ENCODE results near the gene TMEM151B.
"Not testable (repeated sequence)": the region's sequence is repeated elsewhere in the genome, so short reads cannot be mapped to it uniquely, and the experiment has no call there.

TMEM151B gene

GRCh38 chr6:44349904-44350649 lies 79.8 kb downstream of the TMEM151B start:
- H3K27me3 ChIP-seq (ENCODE audit: insufficient read depth, low read depth, severe bottlenecking), result no peaks in the 10 kb centered on the region
- no peak for DNase-seq
- no peak overlapping the region for H3K27ac ChIP-seq
- no peak for TF ChIP-seq CTCF (IDR thresholded peaks at IDR 0.05; ENCODE audit: low read depth, low read length)
- H3K9me3 ChIP-seq (ENCODE audit: severe bottlenecking), result no peaks in the 10 kb centered on the region
- no peaks in the 10 kb centered on the region for H3K36me3 ChIP-seq
- H3K4me3 ChIP-seq (ENCODE audit: low read depth, low read length), result no peak overlapping the region

- H3K4me3 ChIP-seq (ENCODE audit: low read depth, low read length); H3K36me3 ChIP-seq; H3K27ac ChIP-seq; DNase-seq; H3K9me3 ChIP-seq (ENCODE audit: severe bottlenecking); H3K27me3 ChIP-seq (ENCODE audit: insufficient read depth, low read depth, severe bottlenecking): not testable (repeated sequence)
Measured at GRCh38 chr6:44350650-44350994, 80.4 kb downstream of the TMEM151B start.

GRCh38 chr6:44352259-44352658 lies 82.0 kb downstream of the TMEM151B start:
- TF ChIP-seq CTCF (IDR thresholded peaks at IDR 0.05; ENCODE audit: low read depth, low read length), result no peak
- no peaks in the 10 kb centered on the region for H3K27me3 ChIP-seq (ENCODE audit: insufficient read depth, low read depth, severe bottlenecking)
- H3K36me3 ChIP-seq, result no peaks in the 10 kb centered on the region
- no peak overlapping the region for H3K4me3 ChIP-seq (ENCODE audit: low read depth, low read length)
- no peaks in the 10 kb centered on the region for H3K9me3 ChIP-seq (ENCODE audit: severe bottlenecking)
- no peak overlapping the region for H3K27ac ChIP-seq
- no peak for DNase-seq

- H3K27ac ChIP-seq, result no peak overlapping the region
- no peak for TF ChIP-seq CTCF (IDR thresholded peaks at IDR 0.05; ENCODE audit: low read depth, low read length)
- no peak for DNase-seq
- H3K9me3 ChIP-seq (ENCODE audit: severe bottlenecking), result no peaks in the 10 kb centered on the region
- no peak overlapping the region for H3K4me3 ChIP-seq (ENCODE audit: low read depth, low read length)
- no peaks in the 10 kb centered on the region for H3K27me3 ChIP-seq (ENCODE audit: insufficient read depth, low read depth, severe bottlenecking)
- no peaks in the 10 kb centered on the region for H3K36me3 ChIP-seq
Measured at GRCh38 chr6:44353336-44353735, 83.1 kb downstream of the TMEM151B start.

- TF ChIP-seq CTCF (IDR thresholded peaks at IDR 0.05; ENCODE audit: low read depth, low read length), result no peak
- Histone ChIP-seq H3K36me3 (no peaks in the 10 kb centered on the region), H3K27ac (no peak overlapping the region), H3K9me3 (ENCODE audit: severe bottlenecking) (no peaks in the 10 kb centered on the region), H3K27me3 (ENCODE audit: insufficient read depth, low read depth, severe bottlenecking) (no peaks in the 10 kb centered on the region), H3K4me3 (ENCODE audit: low read depth, low read length) (no peak overlapping the region)
- DNase-seq, result no peak
Measured at GRCh38 chr6:44355640-44356039, 85.4 kb downstream of the TMEM151B start.

- no peaks in the 10 kb centered on the region for H3K27me3 ChIP-seq (ENCODE audit: insufficient read depth, low read depth, severe bottlenecking)
- DNase-seq, result no peak
Measured at GRCh38 chr6:44356487-44356886, 86.2 kb downstream of the TMEM151B start.

More at GRCh38 chr6:44356487-44356886, 86.2 kb downstream of the TMEM151B start:
- Histone ChIP-seq H3K36me3 (no peaks in the 10 kb centered on the region), H3K4me3 (ENCODE audit: low read depth, low read length) (no peak overlapping the region), H3K9me3 (ENCODE audit: severe bottlenecking) (no peaks in the 10 kb centered on the region), H3K27ac (no peak overlapping the region)
- no peak for TF ChIP-seq CTCF (IDR thresholded peaks at IDR 0.05; ENCODE audit: low read depth, low read length)
